ENCODE results near the gene TBCK. TPM values are rescaled to one million over a fixed set of nuclear protein-coding genes. Genes with fewer than 3 reads are reported as not detected.

The TBCK gene
- total and polyA plus RNA-seq, 2 experiments from 2014 or later = 13.9 to 28.9 TPM

DNA sequence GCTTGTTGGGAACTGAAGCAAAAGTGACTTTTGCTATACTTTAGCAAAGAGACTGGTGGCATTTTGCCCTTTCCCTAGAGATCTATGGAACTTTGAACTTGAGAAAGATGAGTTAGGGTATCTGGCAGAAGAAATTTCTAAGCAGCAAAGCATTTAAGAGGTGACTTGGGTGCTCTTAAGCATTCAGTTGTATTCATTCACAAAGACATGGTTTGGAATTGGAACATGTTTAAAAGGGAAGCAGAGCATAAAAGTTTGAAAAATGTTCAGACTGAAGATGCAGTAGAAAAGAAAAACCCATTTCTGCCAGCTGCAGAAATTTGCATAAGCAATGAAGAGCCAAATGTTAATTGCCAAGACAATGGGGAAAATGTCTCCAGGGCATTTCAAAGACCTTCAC lies 21.9 kb upstream of the TBCK start:
- no peak overlapping the region for H3K27ac Mint-ChIP-seq
- H3K79me2 ChIP-seq (replicated peaks; ENCODE audit: insufficient read depth) = peaks cover 29% of the 10 kb centered on the region

DNA sequence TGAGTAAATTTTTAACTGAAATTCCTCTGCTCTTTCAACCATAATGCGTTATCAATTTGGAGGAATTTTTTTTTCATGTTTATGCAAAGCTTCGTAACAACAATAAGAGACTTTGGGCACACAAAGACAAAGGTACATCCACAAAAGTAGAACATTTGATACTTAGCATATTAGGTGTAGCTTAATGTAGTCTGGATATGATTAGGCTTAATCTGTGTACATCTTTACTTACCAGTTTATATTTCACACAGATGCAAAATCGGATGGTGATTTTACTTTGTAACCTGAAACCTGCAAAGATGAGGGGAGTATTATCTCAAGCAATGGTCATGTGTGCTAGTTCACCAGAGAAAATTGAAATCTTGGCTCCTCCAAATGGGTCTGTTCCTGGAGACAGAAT lies 20.6 kb upstream of the TBCK start:
- H3K4me1 ChIP-seq (ENCODE audit: insufficient read depth) = no peaks in the 10 kb centered on the region
- no peaks in the 10 kb centered on the region for H3K27me3 Mint-ChIP-seq (ENCODE audit: insufficient read depth, low read depth, poor library complexity)
- no peaks in the 10 kb centered on the region for H3K4me1 Mint-ChIP-seq
- no peaks in the 10 kb centered on the region for H3K27me3 ChIP-seq (ENCODE audit: insufficient read depth)
- no peak overlapping the region for H3K4me3 ChIP-seq
- H3K79me2 ChIP-seq (replicated peaks; ENCODE audit: insufficient read depth) = peaks cover 18% of the 10 kb centered on the region
- H2AFZ ChIP-seq = no peak overlapping the region
- H3K36me3 Mint-ChIP-seq (ENCODE audit: low read depth) = peaks cover 60% of the 10 kb centered on the region
- no peak for ATAC-seq
- no peaks in the 10 kb centered on the region for H3F3A ChIP-seq (replicated peaks; ENCODE audit: low read depth)
- DNase-seq (ENCODE audit: low spot score) = no peak
- no peak overlapping the region for H3K27ac Mint-ChIP-seq
- no peak overlapping the region for H3K4me2 ChIP-seq
- peaks cover 7% of the 10 kb centered on the region; the same call in 2 of the 3 replicates for H3K9me3 Mint-ChIP-seq
- no peaks in the 10 kb centered on the region for H4K20me1 ChIP-seq (replicated peaks; ENCODE audit: insufficient read depth)
- no peak overlapping the region for H3K27ac ChIP-seq (ENCODE audit: low read depth)
- H3K36me3 ChIP-seq (ENCODE audit: insufficient read depth) = peaks cover 36% of the 10 kb centered on the region
- H3K9me2 ChIP-seq (ENCODE audit: insufficient read depth) = no peaks in the 10 kb centered on the region
- no peak overlapping the region for H3K4me3 Mint-ChIP-seq
- TF ChIP-seq CREB1 (CRISPR knock-in tag; IDR thresholded peaks at IDR 0.05; ENCODE audit: low read depth) (no peak), STAT1 (IDR thresholded peaks at IDR 0.05; ENCODE audit: unreplicated experiment) (no peak), CTCF (conservative IDR thresholded peaks at IDR 0.05; ENCODE audit: low read depth in 2 of 2) (no peak), EZH2phosphoT487 (IDR thresholded peaks at IDR 0.05; ENCODE audit: unreplicated experiment) (no peak), NANOG (IDR thresholded peaks at IDR 0.05; ENCODE audit: borderline replicate concordance) (no peak), ZNF114 (CRISPR knock-in tag; IDR thresholded peaks at IDR 0.05) (no peak), POLR2AphosphoS5 (IDR thresholded peaks at IDR 0.05; ENCODE audit: low read depth) (no peak), EZH2 (IDR thresholded peaks at IDR 0.05; ENCODE audit: low read depth, unreplicated experiment) (no peak)
- TF ChIP-seq, protein P1, sequence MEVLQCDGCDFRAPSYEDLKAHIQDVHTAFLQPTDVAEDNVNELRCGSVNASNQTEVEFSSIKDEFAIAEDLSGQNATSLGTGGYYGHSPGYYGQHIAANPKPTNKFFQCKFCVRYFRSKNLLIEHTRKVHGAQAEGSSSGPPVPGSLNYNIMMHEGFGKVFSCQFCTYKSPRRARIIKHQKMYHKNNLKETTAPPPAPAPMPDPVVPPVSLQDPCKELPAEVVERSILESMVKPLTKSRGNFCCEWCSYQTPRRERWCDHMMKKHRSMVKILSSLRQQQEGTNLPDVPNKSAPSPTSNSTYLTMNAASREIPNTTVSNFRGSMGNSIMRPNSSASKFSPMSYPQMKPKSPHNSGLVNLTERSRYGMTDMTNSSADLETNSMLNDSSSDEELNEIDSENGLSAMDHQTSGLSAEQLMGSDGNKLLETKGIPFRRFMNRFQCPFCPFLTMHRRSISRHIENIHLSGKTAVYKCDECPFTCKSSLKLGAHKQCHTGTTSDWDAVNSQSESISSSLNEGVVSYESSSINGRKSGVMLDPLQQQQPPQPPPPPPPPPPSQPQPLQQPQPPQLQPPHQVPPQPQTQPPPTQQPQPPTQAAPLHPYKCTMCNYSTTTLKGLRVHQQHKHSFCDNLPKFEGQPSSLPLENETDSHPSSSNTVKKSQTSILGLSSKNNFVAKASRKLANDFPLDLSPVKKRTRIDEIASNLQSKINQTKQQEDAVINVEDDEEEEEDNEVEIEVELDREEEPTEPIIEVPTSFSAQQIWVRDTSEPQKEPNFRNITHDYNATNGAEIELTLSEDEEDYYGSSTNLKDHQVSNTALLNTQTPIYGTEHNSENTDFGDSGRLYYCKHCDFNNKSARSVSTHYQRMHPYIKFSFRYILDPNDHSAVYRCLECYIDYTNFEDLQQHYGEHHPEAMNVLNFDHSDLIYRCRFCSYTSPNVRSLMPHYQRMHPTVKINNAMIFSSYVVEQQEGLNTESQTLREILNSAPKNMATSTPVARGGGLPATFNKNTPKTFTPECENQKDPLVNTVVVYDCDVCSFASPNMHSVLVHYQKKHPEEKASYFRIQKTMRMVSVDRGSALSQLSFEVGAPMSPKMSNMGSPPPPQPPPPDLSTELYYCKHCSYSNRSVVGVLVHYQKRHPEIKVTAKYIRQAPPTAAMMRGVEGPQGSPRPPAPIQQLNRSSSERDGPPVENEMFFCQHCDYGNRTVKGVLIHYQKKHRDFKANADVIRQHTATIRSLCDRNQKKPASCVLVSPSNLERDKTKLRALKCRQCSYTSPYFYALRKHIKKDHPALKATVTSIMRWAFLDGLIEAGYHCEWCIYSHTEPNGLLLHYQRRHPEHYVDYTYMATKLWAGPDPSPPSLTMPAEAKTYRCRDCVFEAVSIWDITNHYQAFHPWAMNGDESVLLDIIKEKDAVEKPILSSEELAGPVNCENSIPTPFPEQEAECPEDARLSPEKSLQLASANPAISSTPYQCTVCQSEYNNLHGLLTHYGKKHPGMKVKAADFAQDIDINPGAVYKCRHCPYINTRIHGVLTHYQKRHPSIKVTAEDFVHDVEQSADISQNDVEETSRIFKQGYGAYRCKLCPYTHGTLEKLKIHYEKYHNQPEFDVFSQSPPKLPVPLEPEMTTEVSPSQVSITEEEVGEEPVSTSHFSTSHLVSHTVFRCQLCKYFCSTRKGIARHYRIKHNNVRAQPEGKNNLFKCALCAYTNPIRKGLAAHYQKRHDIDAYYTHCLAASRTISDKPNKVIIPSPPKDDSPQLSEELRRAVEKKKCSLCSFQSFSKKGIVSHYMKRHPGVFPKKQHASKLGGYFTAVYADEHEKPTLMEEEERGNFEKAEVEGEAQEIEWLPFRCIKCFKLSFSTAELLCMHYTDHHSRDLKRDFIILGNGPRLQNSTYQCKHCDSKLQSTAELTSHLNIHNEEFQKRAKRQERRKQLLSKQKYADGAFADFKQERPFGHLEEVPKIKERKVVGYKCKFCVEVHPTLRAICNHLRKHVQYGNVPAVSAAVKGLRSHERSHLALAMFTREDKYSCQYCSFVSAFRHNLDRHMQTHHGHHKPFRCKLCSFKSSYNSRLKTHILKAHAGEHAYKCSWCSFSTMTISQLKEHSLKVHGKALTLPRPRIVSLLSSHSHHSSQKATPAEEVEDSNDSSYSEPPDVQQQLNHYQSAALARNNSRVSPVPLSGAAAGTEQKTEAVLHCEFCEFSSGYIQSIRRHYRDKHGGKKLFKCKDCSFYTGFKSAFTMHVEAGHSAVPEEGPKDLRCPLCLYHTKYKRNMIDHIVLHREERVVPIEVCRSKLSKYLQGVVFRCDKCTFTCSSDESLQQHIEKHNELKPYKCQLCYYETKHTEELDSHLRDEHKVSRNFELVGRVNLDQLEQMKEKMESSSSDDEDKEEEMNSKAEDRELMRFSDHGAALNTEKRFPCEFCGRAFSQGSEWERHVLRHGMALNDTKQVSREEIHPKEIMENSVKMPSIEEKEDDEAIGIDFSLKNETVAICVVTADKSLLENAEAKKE (CRISPR knock-in tag; IDR thresholded peaks at IDR 0.05) = no peak
- TF ChIP-seq, protein P2, sequence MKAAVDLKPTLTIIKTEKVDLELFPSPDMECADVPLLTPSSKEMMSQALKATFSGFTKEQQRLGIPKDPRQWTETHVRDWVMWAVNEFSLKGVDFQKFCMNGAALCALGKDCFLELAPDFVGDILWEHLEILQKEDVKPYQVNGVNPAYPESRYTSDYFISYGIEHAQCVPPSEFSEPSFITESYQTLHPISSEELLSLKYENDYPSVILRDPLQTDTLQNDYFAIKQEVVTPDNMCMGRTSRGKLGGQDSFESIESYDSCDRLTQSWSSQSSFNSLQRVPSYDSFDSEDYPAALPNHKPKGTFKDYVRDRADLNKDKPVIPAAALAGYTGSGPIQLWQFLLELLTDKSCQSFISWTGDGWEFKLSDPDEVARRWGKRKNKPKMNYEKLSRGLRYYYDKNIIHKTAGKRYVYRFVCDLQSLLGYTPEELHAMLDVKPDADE (IDR thresholded peaks at IDR 0.05) = no peak

More for the DNA sequence above, 21.9 kb upstream of the TBCK start:
- no peak overlapping the region for H3K4me3 Mint-ChIP-seq
- H3K9me3 Mint-ChIP-seq = peaks cover 7% of the 10 kb centered on the region; the same call in 2 of the 3 replicates
- Histone ChIP-seq H3K4me2 (no peak overlapping the region), H3K9me2 (ENCODE audit: insufficient read depth) (no peaks in the 10 kb centered on the region), H3K36me3 (ENCODE audit: insufficient read depth) (peaks cover 25% of the 10 kb centered on the region), H3K4me3 (no peak overlapping the region), H3K4me1 (ENCODE audit: insufficient read depth) (no peaks in the 10 kb centered on the region), H3F3A (replicated peaks; ENCODE audit: low read depth) (no peaks in the 10 kb centered on the region), H4K20me1 (replicated peaks; ENCODE audit: insufficient read depth) (no peaks in the 10 kb centered on the region), H3K27ac (ENCODE audit: low read depth) (no peak overlapping the region), H2AFZ (no peak overlapping the region), H3K27me3 (ENCODE audit: insufficient read depth) (no peaks in the 10 kb centered on the region)
- peaks cover 51% of the 10 kb centered on the region for H3K36me3 Mint-ChIP-seq (ENCODE audit: low read depth)
- DNase-seq (ENCODE audit: low spot score) (no peak), ATAC-seq (no peak)
- no peaks in the 10 kb centered on the region for H3K4me1 Mint-ChIP-seq
- no peaks in the 10 kb centered on the region for H3K27me3 Mint-ChIP-seq (ENCODE audit: insufficient read depth, low read depth, poor library complexity)
- TF ChIP-seq POLR2AphosphoS5 (IDR thresholded peaks at IDR 0.05; ENCODE audit: low read depth) (no peak), STAT1 (IDR thresholded peaks at IDR 0.05; ENCODE audit: unreplicated experiment) (no peak), ZNF331 (CRISPR knock-in tag; IDR thresholded peaks at IDR 0.05; ENCODE audit: low read depth) (no peak), JUNB (IDR thresholded peaks at IDR 0.05; ENCODE audit: unreplicated experiment) (no peak)

Data from GM23338 (cell line).